GM12878 (cell line): Measurements from ENCODE around the gene UCHL5. TPM values are rescaled to one million over a fixed set of nuclear protein-coding genes. Genes with fewer than 3 reads are reported as not detected.
A peak's percentile ranks its signal among the peaks of the same experiment; 100 is the strongest.

Experiments
- BCL11A ChIP-seq: IDR thresholded peaks from 2 replicates; pipeline ENCODE4 v1.6.1; 2011; ENCODE audit warnings: low read depth, low read length
- CBX3 ChIP-seq: fragments of 200-600 bp; sonication (generic); IDR thresholded peaks from 2 replicates; pipeline ENCODE4 v1.6.1; 2016; ENCODE audit warnings: low read depth, borderline replicate concordance
- CREB1 ChIP-seq: IDR thresholded peaks from 2 replicates; pipeline ENCODE4 v1.6.1; 2012; ENCODE audit warnings: low read depth, mild to moderate bottlenecking, inconsistent platforms
- EZH2 ChIP-seq: IDR thresholded peaks from 2 replicates; pipeline ENCODE4 v1.6.1; 2012; ENCODE audit warnings: low read depth, mild to moderate bottlenecking, control low read depth, inconsistent platforms, low read length, borderline replicate concordance; ENCODE audit not compliant: control insufficient read depth
- IKZF1 ChIP-seq: fragments of 450-650 bp; conservative IDR thresholded peaks from 2 replicates; pipeline ENCODE4 v1.6.1; 2017; ENCODE audit warnings: antibody characterized with exemption, mild to moderate bottlenecking
- KLF5 ChIP-seq: fragments of 450-650 bp; IDR thresholded peaks from 2 replicates; pipeline ENCODE4 v1.6.1; 2014; ENCODE audit warnings: mild to moderate bottlenecking; ENCODE audit not compliant: partially characterized antibody
- MYB ChIP-seq: fragments of 150-350 bp; IDR thresholded peaks from 2 replicates; pipeline ENCODE4 v1.6.1; 2014; ENCODE audit warnings: mild to moderate bottlenecking, low read depth, low read length, borderline replicate concordance
- NFIC ChIP-seq: IDR thresholded peaks from 2 replicates; pipeline ENCODE4 v1.6.1; 2012; ENCODE audit warnings: low read depth, mild to moderate bottlenecking, inconsistent platforms, low read length, moderate library complexity
- NR2C2 ChIP-seq: IDR thresholded peaks from 2 replicates; pipeline ENCODE4 v1.6.1; 2011; ENCODE audit warnings: borderline replicate concordance, low read depth; ENCODE audit not compliant: control insufficient read depth, insufficient read length
- PAX5 ChIP-seq: IDR thresholded peaks from 2 replicates; pipeline ENCODE4 v1.6.1; 2011; ENCODE audit warnings: low read depth, low read length, borderline replicate concordance
- POLR2AphosphoS2 ChIP-seq: IDR thresholded peaks from 2 replicates; pipeline ENCODE4 v1.6.1; 2011; ENCODE audit warnings: low read depth, mild to moderate bottlenecking, low read length, improper control_type of control experiment, moderate library complexity
- RBBP5 ChIP-seq: fragments of 200-600 bp; sonication (generic); conservative IDR thresholded peaks from 2 replicates; pipeline ENCODE4 v1.6.1; 2016
- RCOR1 ChIP-seq: conservative IDR thresholded peaks from 2 replicates; pipeline ENCODE4 v1.6.1; 2012; ENCODE audit warnings: low read depth, low read length, improper control_type of control experiment
- SRF ChIP-seq, 2 experiments: IDR thresholded peaks; 2 replicates each; pipeline ENCODE4 v1.6.1; 2011; ENCODE audit warnings: low read depth in 2 of 2, low read length in 2 of 2, mild to moderate bottlenecking in 1 of 2, moderate library complexity in 1 of 2
- STAT1 ChIP-seq: fragments of 450-650 bp; conservative IDR thresholded peaks from 2 replicates; pipeline ENCODE4 v1.6.1; 2014; ENCODE audit warnings: antibody characterized with exemption, mild to moderate bottlenecking
- TCF7 ChIP-seq: IDR thresholded peaks from 2 replicates; pipeline ENCODE4 v1.6.1; 2014; ENCODE audit warnings: antibody characterized with exemption, borderline replicate concordance
- ZNF207 ChIP-seq: fragments of 450-650 bp; IDR thresholded peaks from 2 replicates; pipeline ENCODE4 v1.6.1; 2014; ENCODE audit warnings: antibody characterized with exemption, mild to moderate bottlenecking, borderline replicate concordance
- polyA plus RNA-seq, 11 experiments: library from polyadenylated mRNA; depleted of rRNA in 4 of 11; unstranded in 6 of 11; stranded (reverse) in 5 of 11; fragments of >200 nt; fragmentation: Nextera tagmentation in 4 of 11; fragmentation: Illumina TruSeq in 1 of 11; extraction: Ambion mirVana in 4 of 11; extraction: Trizol in 1 of 11; gene quantifications; 1 replicate in 1 of 11; 2 replicates in 10 of 11; pipeline versions ENCODE4 v1.2.1 to v1.2.3, GENCODE V29; 2011 to 2016; ENCODE audit warnings: inconsistent platforms in 2 of 11, missing spikeins in 2 of 11, low read depth in 1 of 11
- total RNA-seq, 4 experiments: library from RNA; depleted of rRNA in 3 of 4; stranded (reverse); fragments of >200 nt in 3 of 4; fragmentation: Illumina TruSeq in 1 of 4; extraction: Trizol in 1 of 4; gene quantifications; 2 replicates each; pipeline versions ENCODE4 v1.2.1 to v1.2.3, GENCODE V29; 2013 to 2021
- TF ChIP-seq, protein P1 (sequence below): fragments of 450-650 bp; IDR thresholded peaks from 2 replicates; pipeline ENCODE4 v1.6.1; 2016; ENCODE audit warnings: mild to moderate bottlenecking, moderate library complexity, borderline replicate concordance
- TF ChIP-seq, protein P2 (sequence below): IDR thresholded peaks from 2 replicates; pipeline ENCODE4 v1.6.1; 2012; ENCODE audit warnings: low read depth, low read length, improper control_type of control experiment
- TF ChIP-seq, protein P3 (sequence below): IDR thresholded peaks from 2 replicates; pipeline ENCODE4 v1.6.1; 2011; ENCODE audit warnings: borderline replicate concordance, low read depth, mild to moderate bottlenecking, moderate library complexity, mixed read lengths, low read length; ENCODE audit not compliant: insufficient read depth; ENCODE audit errors: extremely low read length
- TF ChIP-seq, protein P4 (sequence below): fragments of 450-650 bp; formaldehyde crosslinking; IDR thresholded peaks from 2 replicates; pipeline ENCODE4 v1.5.0; 2022; ENCODE audit warnings: mild to moderate bottlenecking, missing genetic modification characterization

The UCHL5 gene
- total and polyA plus RNA-seq, 10 of the 15 experiments (the other 5 are each of a cell fraction or from before 2014, with no cell fraction given), result 30.1 to 179 (median 60.1) TPM

DNA sequence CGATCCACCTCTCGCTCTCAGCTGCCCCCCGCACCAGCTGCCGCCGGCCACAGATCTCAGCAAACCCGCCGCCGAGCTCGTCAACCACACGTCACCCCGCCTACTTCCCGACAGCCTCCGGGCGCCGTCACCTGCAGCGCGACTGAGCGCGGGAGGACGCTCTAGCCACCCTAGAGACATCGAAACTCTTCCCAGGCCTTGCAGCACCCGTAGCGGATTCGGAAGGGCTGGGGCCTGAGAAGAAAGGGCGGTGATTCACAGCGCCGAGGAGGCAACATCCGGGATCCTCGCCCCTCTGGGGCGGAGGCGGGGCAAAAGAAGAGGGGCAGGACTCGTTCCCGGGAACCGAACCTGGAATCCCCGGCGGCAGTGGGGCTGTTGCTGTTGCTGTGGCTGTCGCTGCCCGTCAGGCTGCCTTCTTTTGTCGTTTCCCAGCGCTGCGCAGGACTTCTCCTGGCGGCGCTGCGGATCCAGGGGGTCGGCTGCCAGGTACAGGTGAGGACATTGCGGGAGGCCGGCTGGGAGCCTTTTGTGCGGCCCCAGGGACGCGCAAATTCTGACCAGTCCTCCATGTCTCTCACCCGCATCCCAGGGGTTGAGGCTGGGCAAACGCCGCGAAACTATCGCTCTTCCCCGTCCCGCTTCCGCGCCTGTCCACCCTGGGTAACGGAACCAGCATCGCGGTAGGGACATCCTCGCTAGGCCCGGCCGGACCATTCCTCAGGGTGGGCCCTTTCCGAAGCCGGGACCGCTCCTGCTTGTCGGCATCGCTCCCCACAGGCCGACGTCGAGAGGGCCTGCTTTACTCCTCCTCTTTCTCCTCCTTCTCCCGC, at the start of gene UCHL5, which contains the start of gene RO60 (continued):
- TF ChIP-seq, protein P1, sequence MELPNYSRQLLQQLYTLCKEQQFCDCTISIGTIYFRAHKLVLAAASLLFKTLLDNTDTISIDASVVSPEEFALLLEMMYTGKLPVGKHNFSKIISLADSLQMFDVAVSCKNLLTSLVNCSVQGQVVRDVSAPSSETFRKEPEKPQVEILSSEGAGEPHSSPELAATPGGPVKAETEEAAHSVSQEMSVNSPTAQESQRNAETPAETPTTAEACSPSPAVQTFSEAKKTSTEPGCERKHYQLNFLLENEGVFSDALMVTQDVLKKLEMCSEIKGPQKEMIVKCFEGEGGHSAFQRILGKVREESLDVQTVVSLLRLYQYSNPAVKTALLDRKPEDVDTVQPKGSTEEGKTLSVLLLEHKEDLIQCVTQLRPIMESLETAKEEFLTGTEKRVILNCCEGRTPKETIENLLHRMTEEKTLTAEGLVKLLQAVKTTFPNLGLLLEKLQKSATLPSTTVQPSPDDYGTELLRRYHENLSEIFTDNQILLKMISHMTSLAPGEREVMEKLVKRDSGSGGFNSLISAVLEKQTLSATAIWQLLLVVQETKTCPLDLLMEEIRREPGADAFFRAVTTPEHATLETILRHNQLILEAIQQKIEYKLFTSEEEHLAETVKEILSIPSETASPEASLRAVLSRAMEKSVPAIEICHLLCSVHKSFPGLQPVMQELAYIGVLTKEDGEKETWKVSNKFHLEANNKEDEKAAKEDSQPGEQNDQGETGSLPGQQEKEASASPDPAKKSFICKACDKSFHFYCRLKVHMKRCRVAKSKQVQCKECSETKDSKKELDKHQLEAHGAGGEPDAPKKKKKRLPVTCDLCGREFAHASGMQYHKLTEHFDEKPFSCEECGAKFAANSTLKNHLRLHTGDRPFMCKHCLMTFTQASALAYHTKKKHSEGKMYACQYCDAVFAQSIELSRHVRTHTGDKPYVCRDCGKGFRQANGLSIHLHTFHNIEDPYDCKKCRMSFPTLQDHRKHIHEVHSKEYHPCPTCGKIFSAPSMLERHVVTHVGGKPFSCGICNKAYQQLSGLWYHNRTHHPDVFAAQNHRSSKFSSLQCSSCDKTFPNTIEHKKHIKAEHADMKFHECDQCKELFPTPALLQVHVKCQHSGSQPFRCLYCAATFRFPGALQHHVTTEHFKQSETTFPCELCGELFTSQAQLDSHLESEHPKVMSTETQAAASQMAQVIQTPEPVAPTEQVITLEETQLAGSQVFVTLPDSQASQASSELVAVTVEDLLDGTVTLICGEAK, result peak; percentile 72; the same call in 1 of the 2 replicates
- TF ChIP-seq RCOR1 (no peak), CREB1 (peak; percentile 98), EZH2 (no peak), KLF5 (peak; percentile 22), STAT1 (no peak), BCL11A (no peak), SRF (IDR thresholded peaks at IDR 0.05; ENCODE audit: low read depth in 2 of 2, low read length in 2 of 2) (peak; percentile 32 to 78; a peak in 2 of 4 replicates), CBX3 (no peak), MYB (0 out of 2 replicates have a peak, but pooled peaks have one; percentile 30), NR2C2 (no peak), TCF7 (no peak), NFIC (0 out of 2 replicates have a peak, but pooled peaks have one; percentile 1), RBBP5 (no peak), ZNF207 (no peak; the same call in 1 of the 2 replicates), POLR2AphosphoS2 (peak; percentile 77; the same call in 1 of the 2 replicates), IKZF1 (peak; percentile 93), PAX5 (peak; percentile 64; the same call in 1 of the 2 replicates)
- TF ChIP-seq, protein P2, sequence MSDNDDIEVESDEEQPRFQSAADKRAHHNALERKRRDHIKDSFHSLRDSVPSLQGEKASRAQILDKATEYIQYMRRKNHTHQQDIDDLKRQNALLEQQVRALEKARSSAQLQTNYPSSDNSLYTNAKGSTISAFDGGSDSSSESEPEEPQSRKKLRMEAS, result peak; percentile 84; the same call in 1 of the 2 replicates
- TF ChIP-seq, protein P3, sequence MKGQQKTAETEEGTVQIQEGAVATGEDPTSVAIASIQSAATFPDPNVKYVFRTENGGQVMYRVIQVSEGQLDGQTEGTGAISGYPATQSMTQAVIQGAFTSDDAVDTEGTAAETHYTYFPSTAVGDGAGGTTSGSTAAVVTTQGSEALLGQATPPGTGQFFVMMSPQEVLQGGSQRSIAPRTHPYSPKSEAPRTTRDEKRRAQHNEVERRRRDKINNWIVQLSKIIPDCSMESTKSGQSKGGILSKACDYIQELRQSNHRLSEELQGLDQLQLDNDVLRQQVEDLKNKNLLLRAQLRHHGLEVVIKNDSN, result peak; percentile 42
- TF ChIP-seq, protein P4, sequence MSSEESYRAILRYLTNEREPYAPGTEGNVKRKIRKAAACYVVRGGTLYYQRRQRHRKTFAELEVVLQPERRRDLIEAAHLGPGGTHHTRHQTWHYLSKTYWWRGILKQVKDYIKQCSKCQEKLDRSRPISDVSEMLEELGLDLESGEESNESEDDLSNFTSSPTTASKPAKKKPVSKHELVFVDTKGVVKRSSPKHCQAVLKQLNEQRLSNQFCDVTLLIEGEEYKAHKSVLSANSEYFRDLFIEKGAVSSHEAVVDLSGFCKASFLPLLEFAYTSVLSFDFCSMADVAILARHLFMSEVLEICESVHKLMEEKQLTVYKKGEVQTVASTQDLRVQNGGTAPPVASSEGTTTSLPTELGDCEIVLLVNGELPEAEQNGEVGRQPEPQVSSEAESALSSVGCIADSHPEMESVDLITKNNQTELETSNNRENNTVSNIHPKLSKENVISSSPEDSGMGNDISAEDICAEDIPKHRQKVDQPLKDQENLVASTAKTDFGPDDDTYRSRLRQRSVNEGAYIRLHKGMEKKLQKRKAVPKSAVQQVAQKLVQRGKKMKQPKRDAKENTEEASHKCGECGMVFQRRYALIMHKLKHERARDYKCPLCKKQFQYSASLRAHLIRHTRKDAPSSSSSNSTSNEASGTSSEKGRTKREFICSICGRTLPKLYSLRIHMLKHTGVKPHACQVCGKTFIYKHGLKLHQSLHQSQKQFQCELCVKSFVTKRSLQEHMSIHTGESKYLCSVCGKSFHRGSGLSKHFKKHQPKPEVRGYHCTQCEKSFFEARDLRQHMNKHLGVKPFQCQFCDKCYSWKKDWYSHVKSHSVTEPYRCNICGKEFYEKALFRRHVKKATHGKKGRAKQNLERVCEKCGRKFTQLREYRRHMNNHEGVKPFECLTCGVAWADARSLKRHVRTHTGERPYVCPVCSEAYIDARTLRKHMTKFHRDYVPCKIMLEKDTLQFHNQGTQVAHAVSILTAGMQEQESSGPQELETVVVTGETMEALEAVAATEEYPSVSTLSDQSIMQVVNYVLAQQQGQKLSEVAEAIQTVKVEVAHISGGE (CRISPR knock-in tag), result peak; percentile 34; the same call in 1 of the 2 replicates
